HG03439 (cell line): Measurements from ENCODE around the gene EDRF1.
A peak's percentile ranks its signal among the peaks of the same experiment; 100 is the strongest.
"Not testable (repeated sequence)": the region's sequence is repeated elsewhere in the genome, so short reads cannot be mapped to it uniquely, and the experiment has no call there.

Experiments used
- ATAC-seq: cut with Tn5 transposase; IDR thresholded peaks from one replicate; pipeline ENCODE4 v1.9.1; 2021; ENCODE audit warnings: mild to moderate bottlenecking, moderate library complexity; ENCODE audit not compliant: unreplicated experiment

The EDRF1 gene

GRCh38 chr10:125719173-125720001, at the start of gene EDRF1:
Gene EDRF1, plus strand, starts transcription at chr10:125719709. Its CDS starts 99 bp downstream, at chr10:125719808.
- ATAC-seq, result peak; percentile 96

- ATAC-seq, result no peak
Observed at GRCh38 chr10:125672884-125673283, 46.6 kb upstream of the EDRF1 start.

- no peak for ATAC-seq
Observed at GRCh38 chr10:125679436-125679835, 40.1 kb upstream of the EDRF1 start.

GRCh38 chr10:125683063-125683462, 36.4 kb upstream of the EDRF1 start, which contains the start of gene TEX36:
Gene TEX36, minus strand, starts transcription at chr10:125683163. Its CDS starts 174 bp downstream, at chr10:125682989.
- no peak for ATAC-seq

DNA sequence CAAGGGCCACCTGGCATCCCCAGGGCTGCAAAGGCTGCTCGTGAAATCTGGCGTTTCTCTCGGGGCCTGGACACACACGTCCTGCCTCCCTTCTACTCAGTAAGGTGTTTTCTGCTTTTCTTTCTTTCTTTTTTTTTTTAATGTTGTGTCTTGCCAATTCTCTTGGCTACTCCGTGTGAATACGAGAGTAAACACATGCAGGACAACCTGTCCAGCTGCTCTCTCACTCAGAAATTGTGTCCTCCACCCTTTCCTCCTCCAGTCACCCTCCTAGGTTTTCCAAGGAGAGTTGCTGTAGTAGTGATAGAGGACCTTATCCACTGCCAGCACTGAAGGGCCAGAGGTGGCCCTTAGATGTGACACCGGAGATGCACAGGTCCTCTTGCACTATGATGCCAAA, 35.7 kb upstream of the EDRF1 start:
- no peak for ATAC-seq

GRCh38 chr10:125684581-125684980, 34.9 kb upstream of the EDRF1 start:
- ATAC-seq, result no peak

DNA sequence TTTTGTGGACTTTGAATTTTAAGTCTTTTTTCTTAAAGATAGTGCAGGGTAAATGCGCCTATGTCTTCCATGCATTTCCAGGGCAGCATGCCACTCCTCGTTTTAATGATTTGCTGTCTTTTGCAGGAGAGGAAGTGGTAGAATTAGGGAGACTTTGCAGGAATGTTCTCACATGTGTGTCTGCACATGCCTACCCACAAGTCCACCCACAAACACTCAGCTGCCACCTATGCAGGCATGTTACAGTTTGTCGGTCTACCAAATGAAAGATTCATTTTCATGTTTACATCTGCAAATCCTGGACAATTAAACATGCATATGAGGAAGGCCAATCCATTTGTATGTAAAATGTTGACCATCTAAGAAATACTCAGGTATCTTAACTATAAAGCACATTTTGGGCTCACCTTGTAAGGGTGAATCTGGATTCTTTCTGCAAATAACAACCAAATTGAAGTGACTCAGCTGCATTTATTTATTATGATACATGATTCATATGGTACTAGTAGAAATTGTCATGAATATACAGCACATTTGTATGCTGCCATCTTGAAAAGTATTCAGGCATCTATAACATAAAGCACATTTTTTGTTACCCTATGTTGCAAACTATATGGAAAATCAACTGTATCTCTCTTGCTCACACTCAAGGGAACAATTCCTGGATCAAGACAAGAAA, 31.9 kb upstream of the EDRF1 start:
- no peak for ATAC-seq

DNA sequence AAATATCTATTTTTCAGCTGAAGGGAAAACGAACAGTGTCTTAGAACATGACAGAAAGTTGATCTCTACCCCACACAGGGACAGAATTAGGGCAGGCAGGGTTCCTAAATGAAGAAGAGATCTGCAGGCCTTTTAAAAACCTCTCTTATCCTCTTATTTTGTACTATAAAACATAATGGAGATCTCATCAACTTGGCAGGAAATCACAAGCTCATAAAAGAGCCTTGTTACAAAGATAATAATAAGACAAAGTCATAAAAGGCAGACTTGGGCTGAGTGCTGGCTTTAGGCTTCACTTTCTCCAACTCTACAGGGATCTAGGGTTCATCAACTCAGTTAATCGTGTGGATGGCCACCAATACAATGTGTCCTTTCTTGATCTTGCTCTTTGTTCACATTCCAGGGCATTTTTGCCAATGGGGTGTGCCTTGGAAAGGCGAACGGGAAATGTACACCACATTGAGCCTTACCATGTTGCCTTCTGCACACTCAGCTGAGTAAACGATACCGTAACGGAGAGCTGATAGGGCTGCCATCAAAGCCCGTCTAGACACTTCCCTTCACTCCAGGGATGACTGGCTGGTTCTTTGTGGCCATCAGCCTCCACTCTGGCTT, 29.4 kb upstream of the EDRF1 start:
- ATAC-seq, result no peak

GRCh38 chr10:125691160-125691981, 28.1 kb upstream of the EDRF1 start:
- ATAC-seq, result no peak

DNA sequence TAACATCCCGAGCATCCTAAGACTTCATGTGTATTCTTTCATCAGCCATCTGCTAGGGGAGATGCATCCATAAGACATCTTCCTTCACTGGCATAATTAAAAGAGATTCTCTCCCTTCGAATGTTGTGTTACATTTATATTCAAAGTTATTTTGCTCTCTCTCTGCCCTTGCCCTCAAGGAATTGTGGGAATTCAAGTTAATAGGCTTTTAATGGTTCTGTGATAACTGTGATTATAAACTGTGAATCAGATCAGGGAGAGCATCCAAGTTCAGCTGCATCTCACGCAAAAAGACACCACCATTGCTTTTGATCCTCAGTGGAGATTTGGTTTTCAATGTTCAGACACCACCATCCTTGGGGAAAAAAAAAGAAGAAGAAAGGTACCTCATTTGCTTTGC, 27.3 kb upstream of the EDRF1 start:
- ATAC-seq, result no peak

DNA sequence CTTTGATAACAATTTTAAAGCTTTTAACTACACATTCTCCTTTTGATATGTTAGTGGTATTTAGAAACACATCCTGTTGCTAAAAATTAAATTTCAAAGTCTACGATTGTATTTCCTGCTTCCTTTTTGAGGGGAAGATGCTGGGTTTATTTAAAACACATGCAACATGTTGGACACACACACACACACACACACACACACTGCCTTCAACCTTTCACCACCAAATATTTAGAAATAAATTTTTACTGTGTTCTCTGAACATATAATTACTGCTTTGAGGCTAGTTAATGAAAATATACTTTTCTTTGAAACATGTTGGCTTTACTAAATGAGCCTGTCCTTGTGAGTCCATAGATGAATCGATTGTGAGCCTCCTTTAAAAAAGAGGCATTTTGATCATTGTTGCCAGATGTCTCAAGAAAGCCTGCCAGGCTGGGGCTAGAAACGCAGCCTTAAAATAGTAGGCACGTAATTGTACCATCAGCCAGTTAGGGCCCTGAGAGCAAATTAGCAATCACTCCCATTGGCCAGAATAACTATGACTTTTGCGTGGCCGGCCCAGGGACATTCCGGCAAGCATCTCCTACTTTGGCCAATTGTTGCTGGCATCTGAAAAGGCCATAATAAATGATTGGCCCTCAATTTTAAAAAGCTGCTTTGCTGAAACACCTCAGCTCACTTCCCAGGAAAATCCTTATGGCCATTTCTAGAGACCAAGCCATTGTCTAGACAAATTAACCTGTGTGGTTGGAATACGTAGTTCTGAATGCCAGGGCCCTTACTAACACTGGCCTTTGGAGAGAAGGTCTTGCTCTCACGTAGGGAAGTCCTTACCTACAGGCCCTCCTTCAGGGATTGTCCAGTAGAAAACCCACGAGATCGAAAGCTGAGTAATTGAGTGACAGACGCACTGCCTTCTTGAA, 26.6 kb upstream of the EDRF1 start:
- ATAC-seq, result no peak

- ATAC-seq, result no peak
Observed at GRCh38 chr10:125693524-125693847, 26.0 kb upstream of the EDRF1 start.

GRCh38 chr10:125694883-125695282, 24.6 kb upstream of the EDRF1 start:
- ATAC-seq, result no peak

DNA sequence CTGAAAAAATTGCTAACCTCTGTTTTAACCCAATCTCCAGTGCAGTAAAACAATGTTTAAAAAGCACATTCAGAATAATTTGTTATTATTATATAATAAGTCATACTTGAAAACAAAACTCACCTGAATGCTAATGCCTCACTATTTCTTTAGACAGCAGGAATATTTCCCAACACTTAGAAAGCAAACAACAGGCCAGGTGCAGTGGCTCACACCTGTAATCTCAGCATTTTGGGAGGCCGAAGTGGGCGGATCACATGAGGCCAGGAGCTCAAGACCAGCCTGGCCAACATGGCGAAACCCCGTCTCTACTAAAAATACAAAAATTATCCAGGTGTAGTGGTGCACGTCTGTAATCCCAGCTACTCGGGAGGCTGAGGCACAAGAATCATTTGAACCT, 22.6 kb upstream of the EDRF1 start:
- not testable (repeated sequence) for ATAC-seq

GRCh38 chr10:125698481-125698998, 21.0 kb upstream of the EDRF1 start:
- no peak for ATAC-seq

DNA sequence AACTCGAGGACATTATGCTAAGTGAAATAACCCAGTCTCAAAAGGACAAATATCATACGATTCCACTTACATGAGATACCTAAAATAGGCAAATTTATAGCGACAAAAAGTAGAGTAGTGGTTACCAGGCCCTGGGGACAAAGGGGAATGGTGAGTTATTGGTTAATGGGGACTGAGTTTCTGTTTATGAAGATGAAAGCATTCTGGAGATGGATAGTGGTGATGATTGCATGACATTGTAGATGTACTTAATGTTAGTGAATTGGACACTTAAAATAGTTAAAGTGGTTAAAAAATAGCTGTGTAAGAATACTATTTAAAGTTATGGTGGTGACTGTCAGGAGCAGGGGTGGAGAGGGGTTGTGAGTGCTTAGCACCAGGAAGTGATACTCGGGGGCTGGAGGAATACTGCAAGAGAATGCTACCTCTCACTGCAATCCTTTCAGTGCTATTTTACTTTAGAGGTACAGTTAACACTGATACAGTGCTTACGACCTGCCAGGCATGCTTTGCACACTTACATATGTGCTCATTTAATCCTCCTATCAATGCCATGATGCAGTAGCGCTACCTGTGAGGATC, 19.9 kb upstream of the EDRF1 start:
- no peak for ATAC-seq

GRCh38 chr10:125700355-125700911, 19.1 kb upstream of the EDRF1 start:
- ATAC-seq, result no peak

- no peak for ATAC-seq
Observed at GRCh38 chr10:125707541-125708468, 11.7 kb upstream of the EDRF1 start.
